ENCODE results near the gene PSMF1. TPM values are rescaled to one million over a fixed set of nuclear protein-coding genes. Genes with fewer than 3 reads are reported as not detected.

Gene PSMF1
- total and polyA plus RNA-seq, 12 donors: 22.4 to 181 (median 125) TPM

DNA sequence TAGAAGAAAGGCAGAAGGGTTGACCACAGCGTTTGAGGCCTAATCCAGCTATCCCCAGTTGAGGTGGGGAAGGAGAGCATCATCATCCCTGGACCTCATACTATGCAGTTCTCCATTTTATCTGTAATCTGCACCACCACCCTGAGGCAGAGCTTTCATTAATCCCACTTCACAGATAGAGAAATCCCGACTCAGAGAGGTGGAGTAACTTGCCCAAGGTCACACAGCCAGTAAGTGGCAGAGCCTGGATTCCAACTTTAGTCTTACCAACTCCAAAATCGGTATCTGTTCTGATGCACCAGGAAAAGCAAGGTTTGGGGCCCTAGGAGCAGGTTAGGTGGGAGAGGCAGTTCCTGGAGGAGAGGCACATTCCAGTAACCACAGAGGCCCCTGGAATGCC lies 59.7 kb downstream of the PSMF1 start:
- TF ChIP-seq CTCF (IDR thresholded peaks at IDR 0.05): no peak
- H3K36me3 ChIP-seq: peaks cover 0 to 54% (median 0%) of the 10 kb centered on the region in 9 donors
- ATAC-seq (no peak), DNase-seq (no peak)
- intact Hi-C loops (cut with DNase I): loop anchor here in 1 of 10 donors (5.0 kb wide), 1 partner anchor 34 kb away; no protein-coding TSS in a partner anchor
- no peak overlapping the region for H3K27ac ChIP-seq
- no peak overlapping the region for H3K4me3 ChIP-seq
- WGBS, 2 donors: 75 to 81% methylated on average over 3 of the region's 3 CpGs
- H3K4me1 ChIP-seq: peaks cover 0 to 9% (median 0%) of the 10 kb centered on the region in 9 donors
- no peaks in the 10 kb centered on the region for H3K27me3 ChIP-seq
- H3K9me3 ChIP-seq: no peaks in the 10 kb centered on the region

GRCh38 chr20:1178623-1179022 lies 60.2 kb downstream of the PSMF1 start:
- no peak overlapping the region for H3K4me3 ChIP-seq
- ATAC-seq (no peak), DNase-seq (no peak)
- peaks cover 0 to 4% (median 0%) of the 10 kb centered on the region in 7 donors for H3K27me3 ChIP-seq
- TF ChIP-seq CTCF (IDR thresholded peaks at IDR 0.05): no peak
- WGBS, 2 donors: 93 to 95% methylated on average over 3 of the region's 3 CpGs
- H3K4me1 ChIP-seq: peaks cover 0 to 9% (median 0%) of the 10 kb centered on the region in 9 donors
- H3K36me3 ChIP-seq: peaks cover 0 to 49% (median 0%) of the 10 kb centered on the region in 9 donors
- no peak overlapping the region for H3K27ac ChIP-seq
- no peaks in the 10 kb centered on the region for H3K9me3 ChIP-seq
- intact Hi-C loops (cut with DNase I): loop anchor here in 1 of 10 donors (5.0 kb wide), 1 partner anchor 34 kb away; no protein-coding TSS in a partner anchor

DNA sequence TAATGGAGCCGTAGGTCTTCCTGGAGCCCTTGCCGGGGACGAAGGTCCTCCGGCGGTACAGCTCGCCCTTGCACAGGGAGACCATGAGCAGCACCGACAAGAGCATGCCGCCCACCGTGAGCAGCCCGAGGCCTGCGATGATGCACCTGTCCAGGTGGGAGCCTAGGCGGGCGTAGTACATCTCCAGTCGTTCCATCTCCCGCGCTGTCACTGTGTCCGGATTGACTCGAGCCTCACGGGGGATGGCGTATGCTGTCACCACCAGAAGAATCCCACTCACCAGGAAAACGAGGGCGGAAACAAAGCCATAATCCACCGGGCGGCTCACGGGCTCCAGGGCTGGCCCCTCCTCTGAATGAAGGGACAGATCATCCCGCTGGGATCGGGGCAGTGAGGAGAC lies 62.5 kb downstream of the PSMF1 start:
- WGBS, 2 donors: 92 to 93% methylated on average over 27 of the region's 27 CpGs
- no peak for TF ChIP-seq CTCF (IDR thresholded peaks at IDR 0.05)
- intact Hi-C loops (cut with DNase I): loop anchor here in 1 of 10 donors (10.0 kb wide), 1 partner anchor 366 kb away; no protein-coding TSS in a partner anchor
- ATAC-seq (no peak), DNase-seq (no peak)
- Histone ChIP-seq H3K27ac (no peak overlapping the region), H3K9me3 (no peaks in the 10 kb centered on the region), H3K27me3 (peaks cover 4 to 27% (median 15%) of the 10 kb centered on the region in 7 donors), H3K4me1 (peaks cover 0 to 14% (median 10%) of the 10 kb centered on the region in 9 donors), H3K4me3 (no peak overlapping the region), H3K36me3 (peaks cover 0 to 27% (median 0%) of the 10 kb centered on the region in 9 donors)

DNA sequence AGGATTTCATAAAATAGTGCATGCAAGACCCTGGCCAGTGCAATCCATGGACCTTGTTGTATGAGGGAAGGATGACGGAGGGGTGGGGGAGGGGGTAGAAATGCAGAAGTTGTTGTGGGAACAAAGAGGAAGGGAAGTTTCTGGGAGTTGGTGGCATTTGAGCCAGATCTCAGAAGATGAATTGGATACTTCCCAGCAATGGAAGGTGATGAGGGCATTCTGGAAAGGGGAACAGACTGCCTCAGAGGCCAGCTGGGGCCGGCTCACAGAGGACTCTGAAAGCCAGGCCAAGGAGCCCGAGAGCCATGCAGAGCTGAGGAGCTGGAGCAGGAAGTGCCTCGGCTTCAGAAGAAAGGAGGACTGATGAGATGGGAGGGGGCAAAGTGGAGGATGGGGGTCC lies 63.7 kb downstream of the PSMF1 start:
- WGBS, 2 donors: 50 to 51% methylated on average over 4 of the region's 4 CpGs
- Histone ChIP-seq H3K4me1 (peaks cover 0 to 22% (median 12%) of the 10 kb centered on the region in 9 donors), H3K36me3 (peaks cover 0 to 16% (median 0%) of the 10 kb centered on the region in 9 donors), H3K4me3 (no peak overlapping the region), H3K27ac (no peak overlapping the region), H3K27me3 (peaks cover 4 to 37% (median 26%) of the 10 kb centered on the region in 7 donors), H3K9me3 (no peaks in the 10 kb centered on the region)
- ATAC-seq: no peak
- intact Hi-C loops (cut with DNase I): loop anchor here in 1 of 10 donors (10.0 kb wide), 1 partner anchor 367 kb away; no protein-coding TSS in a partner anchor
- no peak for DNase-seq
- TF ChIP-seq CTCF (IDR thresholded peaks at IDR 0.05): no peak
